NOMO-1 (cell line): ENCODE results near the gene ISM1.

Experiments
- DNase-seq, 2 experiments: peaks; one replicate each; lab custom pipeline; 2025; ENCODE audit not compliant: unreplicated experiment in 2 of 2; lab: John Stamatoyannopoulos, UW

Gene ISM1

DNA sequence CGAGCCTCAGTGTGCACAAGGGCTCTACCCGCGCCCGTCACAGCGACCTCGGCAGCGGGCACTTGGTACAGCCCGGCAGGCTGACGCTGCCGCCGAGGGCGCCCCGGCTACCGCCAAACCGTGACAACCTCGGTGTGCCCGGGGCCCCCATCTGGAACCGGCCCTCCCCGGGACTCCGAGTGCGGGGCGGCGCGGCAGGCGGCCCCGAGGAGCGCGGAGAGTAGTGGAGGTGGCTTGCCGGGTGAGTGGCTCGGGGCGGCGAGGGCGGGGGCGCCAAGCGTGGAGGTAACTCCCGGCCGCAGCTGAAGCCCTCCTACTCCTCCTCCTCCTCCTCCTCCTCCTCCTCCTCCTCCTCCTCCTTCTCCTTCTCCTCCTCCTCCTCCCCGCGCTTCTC lies at the start of gene ISM1:
Gene ISM1 (plus strand): TSS at position 371 of the 394 bp plus-strand sequence. CDS start 503 bp downstream, outside the sequence.
- no peak for DNase-seq

DNA sequence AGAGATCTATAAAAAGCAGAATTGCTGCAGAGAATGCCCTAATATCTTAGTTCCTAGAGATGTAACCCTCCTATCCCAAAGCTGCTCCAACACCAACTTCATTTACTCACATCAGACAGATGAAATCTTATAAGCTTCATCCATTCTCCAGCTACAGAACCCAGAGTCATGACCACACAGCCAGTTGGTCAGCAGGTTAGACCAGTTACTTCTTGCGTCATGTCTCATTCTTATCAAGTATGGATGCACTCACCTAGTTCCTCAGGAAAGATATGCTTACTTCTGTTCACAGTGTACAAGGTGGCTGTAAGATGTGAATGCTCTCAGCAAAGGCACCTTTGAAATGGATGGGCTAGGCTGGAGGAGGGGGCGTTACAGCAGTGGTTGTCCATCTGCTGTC lies 47.9 kb upstream of the ISM1 start:
- DNase-seq = no peak

DNA sequence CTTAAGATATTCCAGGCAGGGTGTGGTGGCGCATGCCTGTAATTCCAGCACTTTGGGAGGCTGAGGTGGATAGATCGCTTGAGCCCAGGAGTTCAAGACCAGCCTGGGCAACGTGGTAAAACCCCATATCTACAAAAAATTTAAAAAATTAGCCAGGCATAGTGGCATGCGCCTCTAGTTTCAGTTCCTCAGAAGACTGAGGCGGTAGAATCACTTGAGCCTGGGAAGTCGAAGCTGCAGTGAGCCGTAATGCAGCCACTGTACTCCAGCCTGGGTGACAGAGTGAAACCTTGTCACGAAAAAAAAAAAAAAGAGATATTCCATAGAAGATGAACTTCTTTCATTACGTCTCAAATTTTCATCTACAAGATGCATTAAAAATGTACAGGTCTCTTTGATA lies 46.7 kb upstream of the ISM1 start:
- no peak for DNase-seq

DNA sequence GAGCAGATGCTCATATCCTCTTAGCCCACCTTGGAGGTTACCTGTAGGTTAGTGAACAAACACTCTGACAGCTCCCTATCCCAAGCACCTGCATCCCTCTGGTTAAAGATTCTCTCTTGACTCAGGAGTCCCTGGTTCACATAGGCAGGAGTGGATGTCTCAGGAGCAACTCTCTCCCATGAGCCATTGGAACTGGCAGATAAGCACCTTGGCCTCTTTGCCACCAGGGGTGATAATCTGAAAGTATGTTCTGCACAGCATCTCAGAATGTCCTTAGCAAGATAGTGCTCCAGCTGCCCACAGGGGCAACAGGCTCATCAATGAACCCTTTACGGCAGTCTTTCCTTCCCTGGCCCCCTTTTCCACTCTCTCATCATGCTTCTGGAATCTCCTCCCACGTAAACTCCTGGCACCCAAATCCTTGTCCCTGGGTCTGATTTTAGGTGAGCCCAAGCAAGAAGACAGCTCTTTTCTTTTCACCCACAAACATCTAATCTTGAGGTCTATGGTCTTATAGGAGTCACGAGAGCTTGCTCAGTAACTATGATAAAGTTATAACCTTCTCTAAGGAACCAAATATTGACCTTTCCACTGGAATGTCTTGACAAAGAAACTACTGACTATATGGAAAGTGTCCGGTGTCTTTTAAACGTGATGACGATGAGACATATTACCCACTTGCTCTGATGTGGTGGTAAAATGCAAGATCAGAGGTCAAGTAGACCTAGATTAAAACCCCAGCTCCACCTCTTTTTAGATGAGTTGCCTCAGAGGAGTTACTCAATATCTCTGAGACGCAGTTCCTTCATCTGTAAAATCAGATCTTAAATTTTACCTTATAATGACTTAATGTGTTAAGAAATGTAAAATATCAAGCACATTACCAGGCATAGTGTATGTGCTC lies 39.8 kb upstream of the ISM1 start:
- DNase-seq = no peak

DNA sequence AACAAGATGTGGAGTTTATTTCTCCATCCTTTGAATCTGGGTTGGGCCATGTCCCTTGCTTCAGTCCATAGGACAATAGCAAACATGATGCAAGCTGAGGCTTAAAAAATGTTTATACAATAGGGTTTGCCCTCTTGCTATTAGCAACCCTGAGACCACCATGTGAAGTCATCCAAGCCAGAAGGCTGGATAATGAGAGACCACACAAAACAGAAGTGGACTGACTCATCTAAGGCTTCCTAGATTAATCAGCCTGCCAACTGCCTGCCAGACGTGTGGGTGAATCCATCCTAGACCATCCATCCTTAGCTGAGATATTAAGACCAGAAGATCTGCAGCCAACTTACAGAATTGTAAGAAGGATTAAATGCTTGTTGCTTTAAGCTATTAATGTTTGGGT lies 38.1 kb upstream of the ISM1 start:
- no peak for DNase-seq

DNA sequence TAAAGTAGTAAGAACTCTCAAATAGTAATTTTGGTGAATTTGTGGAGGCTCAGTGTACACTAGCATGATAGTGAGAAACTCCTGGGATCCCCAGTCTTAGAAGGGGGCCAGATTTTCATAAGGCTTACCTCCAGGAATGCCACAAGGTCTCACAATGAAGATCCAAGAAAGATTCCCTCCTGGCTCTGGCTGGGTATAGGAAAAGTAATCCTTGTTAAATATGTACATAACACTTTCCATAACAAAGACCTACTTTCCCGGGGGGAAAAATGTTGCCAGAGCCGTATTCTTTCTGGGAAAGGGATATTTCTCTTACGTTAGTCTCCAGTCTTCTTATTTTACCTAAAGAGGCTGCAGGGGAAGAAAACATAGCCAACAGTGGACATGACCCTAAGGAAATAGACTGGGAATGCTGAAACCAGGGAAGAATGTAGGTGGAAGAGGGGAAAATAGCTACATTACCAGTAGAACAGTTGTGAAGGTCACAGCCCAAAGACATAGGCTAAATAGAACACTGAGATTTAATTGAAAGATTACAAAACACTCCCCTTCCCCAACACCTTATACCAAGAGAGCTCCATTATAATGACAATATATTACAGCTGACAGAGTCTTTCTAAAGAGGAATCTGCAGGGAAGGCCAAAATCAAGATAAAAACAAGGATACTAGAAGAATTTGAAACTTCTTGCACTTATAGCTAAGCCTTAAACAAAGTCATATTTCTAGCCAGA lies 34.9 kb upstream of the ISM1 start:
- no peak for DNase-seq

DNA sequence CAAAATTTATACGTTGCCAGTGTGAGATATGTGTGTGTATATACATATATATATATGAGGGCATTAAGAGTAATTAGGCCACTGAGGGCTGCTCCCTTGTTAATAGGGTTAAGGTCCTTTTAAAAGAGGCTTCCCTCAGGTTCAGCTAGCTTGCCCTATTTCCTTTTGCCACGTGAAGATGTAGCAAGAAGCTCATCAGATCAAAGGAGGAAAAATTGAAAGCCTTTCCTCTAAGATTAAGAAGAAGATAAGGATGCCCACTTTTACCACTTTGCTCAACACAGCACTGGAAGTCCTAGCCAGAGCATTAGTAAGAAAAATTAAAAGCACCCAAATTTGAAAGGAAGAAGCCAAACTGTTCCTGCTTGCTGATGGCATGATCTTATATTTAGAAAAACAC lies 33.2 kb upstream of the ISM1 start:
- DNase-seq = no peak

DNA sequence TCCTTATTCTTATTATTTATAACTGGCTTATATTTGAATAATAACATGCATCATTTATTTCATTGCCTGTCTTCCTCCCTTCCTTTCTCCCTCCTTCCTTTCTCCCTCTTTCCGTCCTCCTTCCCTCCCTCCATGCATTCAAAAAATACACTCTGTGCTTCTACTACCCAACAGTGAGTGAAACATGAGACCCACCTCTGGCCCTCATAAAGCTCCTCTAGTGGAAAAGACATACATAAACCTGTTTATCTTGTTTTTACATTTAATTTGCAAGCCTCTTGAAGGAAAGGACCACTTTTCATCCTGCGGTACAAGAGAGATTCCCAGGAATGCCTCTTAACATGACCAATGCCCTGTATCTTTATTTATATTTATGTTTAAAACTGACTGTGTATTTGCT lies 21.8 kb upstream of the ISM1 start:
- no peak for DNase-seq

DNA sequence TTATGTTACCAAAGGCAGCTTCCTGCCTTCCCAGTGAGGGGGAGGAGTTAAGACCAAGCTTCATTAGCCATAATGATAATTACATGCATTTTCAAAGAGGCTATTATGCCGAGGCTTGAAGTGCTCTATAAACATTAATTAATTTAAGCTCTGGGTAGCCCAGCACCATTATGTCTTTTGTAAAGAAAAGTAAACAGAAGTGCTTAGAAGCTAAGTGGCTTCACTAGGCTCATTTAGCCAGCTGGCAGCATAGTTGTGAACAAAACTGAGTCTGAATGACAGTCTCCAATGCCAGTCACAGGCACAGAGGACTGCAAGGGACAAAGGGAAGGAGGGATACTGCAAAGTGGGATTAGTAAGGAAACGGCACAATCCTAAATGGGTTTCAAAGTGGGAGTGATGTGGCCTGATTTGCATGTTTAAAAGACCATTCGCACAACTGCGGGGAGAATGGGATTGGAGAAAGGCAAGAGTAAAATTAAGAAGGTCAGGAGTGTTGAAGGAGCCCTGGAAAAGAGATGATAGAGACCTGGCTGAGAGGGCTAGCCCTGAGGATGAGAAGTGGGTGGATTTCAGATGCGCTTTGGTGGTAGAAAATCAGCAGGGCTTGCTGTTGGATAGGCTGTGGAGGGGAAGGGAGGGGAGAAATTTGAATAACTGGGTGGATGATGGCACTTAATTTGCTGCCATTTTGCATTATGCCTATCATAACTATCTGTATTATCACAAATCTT lies 20.1 kb upstream of the ISM1 start:
- no peak for DNase-seq

DNA sequence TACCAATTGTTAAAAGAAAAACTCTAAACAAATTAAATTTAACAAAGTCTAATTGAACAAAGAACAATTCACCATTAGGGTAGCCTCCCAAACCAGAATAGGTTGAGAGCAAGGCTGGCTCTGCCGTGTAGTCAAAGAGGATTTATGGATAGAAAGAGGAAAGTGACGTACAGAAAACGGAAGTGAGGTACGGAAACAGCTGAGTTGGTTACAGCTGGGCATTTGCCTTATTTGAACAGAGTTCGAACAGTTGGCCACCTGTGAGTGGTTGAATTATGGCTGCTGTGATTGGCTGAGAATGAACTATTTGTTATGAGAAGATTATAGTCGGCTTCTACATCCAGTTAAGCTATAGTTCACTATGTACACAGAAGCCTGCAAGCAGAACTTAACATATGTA lies 18.5 kb upstream of the ISM1 start:
- DNase-seq = no peak

DNA sequence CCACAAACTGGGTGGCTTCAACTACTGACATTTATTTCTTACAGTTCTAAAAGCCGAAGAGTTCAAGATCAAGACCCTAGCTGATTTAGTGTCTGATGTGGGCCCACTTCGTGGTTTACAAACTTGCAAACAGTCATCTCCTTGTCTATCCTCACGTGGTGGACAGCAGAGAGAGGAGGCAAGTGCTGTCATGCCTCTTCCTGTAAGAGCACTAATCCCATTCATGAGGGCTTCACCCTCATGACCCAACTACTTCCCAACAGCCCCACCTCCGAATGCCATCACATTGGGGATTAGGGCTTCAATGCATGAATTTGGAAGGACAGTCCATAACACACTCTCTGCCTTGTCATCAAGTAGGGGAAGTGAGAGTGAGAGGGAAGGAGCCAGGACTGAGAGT lies 15.6 kb upstream of the ISM1 start:
- DNase-seq = no peak

DNA sequence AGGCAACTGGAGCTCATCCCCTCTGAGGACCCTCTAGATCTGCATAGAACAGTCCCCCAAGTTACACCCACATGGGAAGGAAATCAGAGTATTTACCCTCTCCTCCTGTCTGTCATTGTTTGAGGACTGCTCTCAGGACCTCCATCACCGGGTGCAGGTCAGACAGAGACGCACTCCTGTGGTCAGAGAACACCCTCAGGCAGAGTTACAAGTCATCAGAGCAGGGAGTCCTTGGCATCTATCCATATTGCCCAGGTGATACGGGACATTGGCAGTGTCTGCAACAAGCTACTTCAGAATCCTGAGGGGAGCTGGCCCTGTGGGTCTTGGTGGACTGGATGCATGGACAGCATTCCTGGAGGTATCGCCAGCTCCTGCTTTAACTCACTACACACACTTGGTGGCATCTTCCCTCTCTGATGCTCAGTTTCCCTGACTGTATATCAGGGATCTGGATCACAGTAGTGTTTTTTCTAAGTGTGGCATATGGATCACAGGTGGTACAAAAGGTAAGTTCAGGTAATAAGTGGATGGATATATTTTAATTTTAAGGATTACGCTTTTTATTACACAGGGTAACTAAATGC lies 15.1 kb upstream of the ISM1 start:
- no peak for DNase-seq

DNA sequence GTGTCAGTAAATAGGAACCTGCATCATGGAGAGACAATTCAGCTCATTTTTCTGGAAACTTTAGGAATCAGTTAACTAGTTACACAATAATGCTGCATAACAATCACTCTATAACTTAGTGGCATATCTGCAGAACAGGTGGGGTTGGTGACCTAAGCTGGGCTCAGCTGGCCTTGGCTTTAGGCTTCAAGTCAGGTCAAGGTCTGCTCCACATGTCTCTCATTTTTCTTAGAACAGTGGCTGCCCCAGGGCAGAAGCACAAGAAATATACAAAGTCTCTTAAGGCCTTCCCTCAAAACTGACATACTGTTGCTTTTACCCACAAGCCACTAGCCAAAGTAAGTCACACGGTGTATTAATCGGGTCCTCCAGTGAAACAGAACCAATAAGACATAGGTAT lies 14.1 kb upstream of the ISM1 start:
- DNase-seq = no peak

DNA sequence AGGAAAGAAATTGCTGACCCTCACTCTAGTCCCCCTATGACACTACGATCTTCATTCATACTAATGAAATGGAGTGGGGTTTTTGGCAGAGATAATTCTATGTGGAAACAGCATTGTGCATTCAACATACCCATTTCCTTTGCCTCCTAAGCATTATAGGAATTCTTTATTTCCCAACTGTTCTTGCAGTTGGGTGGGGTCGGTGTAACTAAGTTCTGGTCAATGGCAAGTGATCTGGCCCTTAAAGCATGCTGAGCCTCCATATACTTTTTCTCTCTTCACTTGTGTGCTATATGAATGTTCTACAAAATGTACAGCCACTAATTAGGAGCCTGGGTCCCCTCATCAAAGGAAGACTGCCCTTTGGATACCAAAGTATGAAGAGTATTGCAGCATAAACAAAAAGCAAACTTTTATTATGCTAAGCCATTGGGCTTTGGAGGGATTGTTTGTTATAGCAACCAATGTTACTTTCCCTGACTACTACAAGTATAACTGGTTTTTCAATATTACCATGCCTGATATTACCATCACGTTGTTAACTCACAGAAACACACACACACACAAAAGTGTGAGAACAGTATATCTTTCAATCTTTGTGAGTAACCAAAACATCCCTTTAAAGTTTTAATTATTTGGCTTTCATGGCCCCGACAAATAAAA lies 9.0 kb upstream of the ISM1 start:
- DNase-seq = no peak

DNA sequence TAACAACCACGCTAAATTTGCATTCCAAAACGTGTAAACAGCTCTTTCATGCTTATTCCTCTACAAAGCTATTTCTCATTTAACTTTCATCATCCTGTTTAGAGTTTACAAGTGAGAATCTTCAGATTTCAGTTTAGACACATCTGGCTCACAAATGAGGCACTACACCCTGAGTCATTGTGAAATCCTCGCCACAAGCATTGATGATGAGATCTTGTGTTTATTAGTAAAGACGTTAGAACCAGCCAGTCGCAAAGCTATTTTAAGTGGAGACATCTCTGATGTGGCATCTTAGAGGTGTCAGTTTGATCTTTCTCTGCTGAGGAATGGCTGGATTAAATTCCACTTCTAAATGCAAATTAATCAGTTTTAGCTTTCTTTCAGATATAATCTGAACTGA lies 8.3 kb upstream of the ISM1 start:
- DNase-seq = no peak

DNA sequence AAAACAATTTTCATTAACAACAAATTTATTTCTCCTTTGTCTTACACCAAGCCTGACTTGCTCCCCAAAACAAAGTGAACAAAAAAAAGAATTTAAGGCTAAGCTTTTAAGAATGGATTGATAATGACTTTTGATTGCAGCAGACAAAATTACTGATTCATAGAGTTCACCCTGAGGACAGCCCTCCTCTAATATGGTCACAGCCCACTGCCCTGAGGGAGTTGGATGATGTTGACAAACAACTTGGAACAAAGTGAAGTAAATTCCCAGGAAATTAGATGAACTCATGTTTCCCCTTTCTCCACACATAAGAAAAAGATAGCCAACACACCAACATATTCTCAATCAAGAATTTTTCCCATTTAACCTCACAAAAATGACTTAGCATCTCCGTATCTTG lies 7.7 kb upstream of the ISM1 start:
- no peak for DNase-seq

DNA sequence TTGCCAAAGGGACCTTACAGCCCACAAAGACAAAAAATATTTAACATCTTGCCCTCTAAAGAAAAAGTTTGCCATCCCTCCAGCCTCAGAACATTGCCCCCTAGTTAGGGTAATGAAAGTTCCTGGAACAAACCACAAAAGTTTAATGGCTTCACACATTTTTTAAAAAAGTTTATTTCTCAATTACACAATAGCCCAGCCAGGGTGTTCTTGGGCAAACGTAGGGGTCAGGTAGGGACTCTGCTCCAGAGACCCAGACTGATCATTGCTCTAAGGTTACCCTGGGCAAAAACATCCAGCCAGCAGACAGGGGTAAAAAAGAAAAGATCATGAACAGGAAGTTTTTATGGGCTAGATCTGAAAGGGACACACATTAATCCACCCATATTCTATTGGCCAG lies 4.5 kb upstream of the ISM1 start:
- DNase-seq = no peak

DNA sequence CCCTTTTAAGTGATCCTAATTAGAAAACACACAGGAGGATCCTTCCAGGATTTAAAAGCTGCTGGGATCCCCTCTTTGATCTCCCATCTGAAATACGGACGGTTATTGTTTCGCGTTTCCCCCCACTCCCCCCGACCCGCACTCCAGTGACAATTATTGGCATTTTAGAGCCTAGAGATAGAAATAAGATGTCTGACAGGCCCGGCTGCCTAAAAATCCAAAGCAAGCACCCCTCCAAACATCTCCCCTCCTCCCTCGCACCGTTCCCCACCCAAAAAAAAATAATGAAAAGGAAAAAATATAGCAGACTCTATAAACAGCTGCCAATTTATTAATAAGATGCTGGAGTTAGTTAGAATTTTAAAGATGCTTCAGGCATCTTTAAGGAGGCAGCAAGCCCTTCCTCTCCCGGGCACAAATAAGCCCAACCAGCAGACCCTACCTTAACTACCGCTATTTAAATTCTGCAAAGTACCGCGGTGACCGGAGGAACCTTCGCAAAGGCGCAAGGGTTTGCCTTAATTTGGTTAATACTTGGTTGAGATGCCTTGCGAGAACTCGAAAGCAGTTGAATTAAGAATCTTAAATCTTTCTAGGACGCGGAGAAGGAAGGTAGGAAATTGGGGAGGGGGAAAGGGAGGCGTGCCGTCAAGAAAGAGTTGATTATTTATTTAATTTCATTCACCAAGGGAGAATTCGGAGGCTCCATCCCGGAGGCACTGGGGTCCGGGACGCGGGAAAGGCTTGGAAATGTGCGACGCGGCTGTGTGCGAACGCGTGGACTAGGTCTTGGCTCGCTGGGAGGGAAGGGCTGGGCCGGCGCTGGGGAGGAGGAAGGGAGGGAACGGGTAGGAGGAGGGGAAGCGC lies 1.5 kb upstream of the ISM1 start:
- no peak for DNase-seq

DNA sequence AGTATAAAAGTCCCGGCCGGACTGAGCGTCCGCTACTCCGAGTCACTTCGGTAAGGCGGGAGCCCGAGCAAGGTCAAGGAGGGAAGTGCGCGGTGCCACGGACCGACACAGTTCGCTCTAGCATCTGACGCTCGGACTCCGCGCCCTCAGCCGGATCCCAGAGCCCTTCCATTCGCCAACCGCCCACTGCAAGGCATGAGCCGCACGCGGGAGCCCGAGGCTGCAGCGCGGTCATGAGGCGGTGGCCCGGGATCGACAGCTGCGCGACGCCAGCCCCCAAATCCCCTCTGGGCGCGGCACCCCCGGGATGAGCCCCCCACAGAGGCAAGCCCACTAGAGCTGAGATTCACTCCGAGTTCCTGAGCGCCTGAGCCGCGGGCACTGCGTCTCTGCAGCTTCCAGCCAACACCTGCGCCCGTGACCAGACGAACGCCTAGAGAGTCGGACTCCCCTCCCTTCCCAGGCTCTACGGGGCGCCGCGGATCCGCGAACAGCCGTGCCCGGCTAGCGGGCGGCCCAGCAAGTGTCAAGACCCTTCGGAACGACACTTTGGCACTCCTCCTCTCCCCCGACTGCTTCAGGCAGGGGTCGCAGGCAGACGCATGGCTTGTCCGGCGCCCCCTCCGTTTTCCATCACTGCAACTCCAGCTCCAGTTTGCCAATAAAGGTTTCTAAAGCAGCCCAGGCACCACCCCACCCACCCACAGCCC lies 725 bp upstream of the ISM1 start:
- DNase-seq = no peak
